Stimulated activated CD8-positive, alpha-beta memory T cell treated with anti-CD3 and anti-CD28 coated beads, Interleukin-15, amount 100 ng/mL, for 24 hours (primary cell): ENCODE results near the gene TPT1.

Experiments
- DNase-seq: peaks from one replicate; pipeline ENCODE4 v3.0.0-alpha.2; 2020; ENCODE audit warnings: low read depth

TPT1 gene

DNA sequence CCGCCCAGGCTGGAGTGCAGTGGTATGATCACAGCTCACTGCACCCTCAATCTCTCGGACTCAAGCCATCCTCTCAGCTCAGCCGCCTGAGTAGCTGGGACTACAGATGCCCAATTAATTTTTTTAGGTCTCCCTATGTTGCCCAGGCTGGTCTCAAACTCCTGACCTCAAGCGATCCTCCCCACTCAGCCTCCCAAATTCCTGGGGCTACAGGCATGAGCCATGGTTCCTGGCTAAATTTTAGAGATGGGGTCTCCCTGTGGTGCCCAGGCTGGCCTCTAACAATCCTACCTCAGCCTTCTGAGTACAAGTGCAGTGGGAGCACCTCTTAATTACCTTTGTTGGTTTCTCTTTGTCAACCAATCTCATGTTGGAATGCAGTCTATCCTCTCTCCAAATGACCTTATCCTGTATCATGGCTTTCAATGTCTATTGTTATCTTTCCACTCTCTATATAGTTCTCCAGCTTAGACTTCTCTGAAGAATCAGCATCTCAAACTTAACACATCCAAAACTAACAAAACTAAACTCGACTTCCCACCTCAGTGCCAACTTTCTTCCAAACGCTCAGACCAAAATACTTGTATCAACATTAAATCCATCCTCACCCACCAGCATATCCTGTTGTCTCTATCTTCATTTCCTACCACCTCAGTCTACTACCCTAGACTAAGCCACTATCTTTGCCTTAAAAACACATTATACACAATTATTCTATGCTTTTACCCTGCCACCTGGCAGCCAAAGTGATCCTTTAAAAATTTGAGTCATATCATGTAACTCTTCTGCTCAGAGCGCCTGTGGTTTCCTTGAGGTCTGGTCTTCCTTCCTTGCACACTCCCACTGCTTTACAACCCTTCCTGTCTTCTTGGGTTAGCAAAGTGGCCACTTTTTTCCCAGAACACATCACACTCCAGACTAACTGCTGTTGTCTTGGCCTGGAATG, 6.7 kb downstream of the TPT1 start:
- no peak for DNase-seq

DNA sequence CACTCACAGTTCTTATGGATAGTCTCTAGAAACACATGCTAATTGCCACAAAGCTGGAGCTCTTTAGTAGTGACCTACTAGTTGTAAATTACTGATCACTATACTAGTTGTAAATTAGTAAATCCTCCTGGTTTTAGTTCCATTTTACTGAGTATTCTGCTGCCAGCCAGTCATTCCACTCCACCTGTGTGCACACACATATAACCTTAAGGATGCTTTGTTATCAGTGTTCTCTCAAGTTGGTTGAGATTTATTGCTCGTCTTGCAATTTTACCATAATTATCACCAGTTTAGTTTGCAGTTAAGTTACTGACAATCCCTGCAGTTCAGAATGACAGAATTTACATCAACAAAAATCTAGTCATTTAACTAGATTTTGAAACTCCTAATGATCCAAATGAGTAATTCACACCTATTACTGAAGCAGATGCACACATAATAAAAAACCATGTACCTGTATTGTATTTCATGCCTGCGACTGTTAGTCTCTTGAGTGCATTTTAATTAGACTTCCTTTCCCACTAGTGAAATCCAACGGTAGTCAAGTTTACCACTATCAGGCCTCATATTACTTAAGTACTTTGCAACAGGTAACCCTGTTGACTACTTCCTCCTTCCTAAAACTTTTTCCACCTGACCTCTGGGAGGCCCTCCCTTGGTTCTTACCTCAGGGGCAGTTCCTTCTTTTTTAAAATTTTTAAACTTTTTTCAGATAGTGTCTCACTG, 7.6 kb downstream of the TPT1 start:
- DNase-seq, result no peak

DNA sequence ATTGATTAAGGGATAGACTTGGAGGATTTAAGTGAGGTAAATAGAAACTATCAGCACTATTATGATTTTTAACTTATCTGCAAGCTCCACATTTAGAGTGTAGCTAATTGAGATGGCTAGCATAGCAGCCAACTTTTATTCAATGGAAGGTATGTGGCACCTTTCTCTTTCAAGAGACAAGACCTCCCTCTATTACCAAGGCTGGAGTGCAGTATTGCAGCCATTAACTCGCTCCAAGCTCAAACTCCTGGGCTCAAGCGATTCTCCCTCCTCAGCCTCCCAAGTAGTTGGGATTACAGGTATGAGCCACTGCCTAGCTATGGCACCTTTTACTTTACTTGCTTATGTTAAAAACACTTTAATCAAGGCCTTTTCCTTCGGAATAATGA, 8.2 kb downstream of the TPT1 start:
- DNase-seq, result no peak

DNA sequence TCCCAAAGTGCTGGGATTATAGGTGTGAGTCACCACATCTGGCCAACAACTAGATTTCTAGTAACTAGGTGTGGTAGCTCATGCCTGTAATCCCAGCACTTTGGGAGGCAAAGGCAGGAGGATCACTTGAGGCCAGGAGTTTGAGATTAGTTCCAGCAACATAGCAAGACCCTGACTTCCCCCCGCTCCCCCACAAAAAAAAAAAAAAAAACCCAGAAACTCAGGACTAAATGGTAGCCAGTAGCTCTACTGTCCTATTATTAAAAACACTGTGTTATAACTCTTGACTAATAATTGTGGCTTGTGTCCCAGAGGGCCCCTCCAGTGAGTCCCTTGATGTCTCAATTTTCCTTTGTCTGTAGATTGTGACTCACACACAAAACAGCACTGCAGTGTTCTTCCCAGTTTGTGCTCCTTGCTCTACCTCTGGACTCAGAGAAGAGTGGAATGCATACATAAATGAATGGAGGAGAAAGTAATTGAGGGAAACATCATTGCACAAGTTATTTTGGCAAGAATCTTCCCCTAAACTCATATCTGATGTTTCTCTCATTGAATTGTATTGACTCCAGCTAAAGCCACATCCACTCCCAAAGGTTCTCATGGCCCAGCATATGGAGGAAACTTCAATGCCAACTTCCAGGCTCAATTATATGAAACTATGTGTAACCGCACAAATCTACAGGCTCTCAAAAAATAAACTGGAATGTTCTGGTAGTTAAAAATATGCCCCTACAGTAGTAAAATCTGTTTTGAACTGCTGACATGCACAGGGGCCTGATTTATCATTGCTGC, 8.8 kb downstream of the TPT1 start:
- no peak for DNase-seq

DNA sequence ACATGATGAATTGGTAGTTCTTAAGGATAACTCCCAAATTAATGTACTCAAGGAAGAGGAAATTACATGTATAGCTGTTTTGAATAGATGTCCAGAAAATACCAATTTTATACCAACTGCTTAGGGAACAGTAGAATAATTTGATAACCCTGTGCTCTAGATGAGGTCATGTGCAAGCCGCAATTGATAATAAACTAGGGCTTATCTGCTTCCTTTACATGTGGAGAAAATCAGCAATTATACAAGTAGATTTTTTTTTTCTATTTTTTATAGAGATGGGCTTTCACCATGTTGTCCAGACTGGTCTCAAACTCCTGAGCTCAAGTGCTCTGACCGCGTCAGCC, 9.3 kb downstream of the TPT1 start:
- DNase-seq, result no peak

DNA sequence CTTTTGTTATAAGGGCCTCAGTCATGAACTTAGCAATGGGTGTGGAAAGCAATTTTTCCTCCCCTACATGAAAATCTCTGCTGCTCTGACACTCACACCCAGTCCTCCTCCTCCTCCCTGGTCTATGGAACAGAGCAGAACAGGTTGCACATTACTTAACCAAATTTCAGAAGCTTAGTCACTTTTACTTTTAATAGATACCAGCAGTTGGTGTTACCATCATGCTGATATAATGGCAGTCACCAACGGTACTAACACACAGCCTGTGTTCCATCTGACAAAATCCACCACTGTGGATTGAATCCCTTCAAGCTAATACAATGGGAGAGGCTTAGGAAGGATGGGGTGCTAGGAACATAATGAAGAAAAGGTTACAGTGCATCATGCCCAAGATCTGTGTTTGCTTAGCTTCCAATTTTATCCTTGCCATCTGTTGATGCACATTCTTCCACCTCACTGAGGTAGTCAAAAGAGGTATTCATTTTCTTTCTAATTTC, 9.8 kb downstream of the TPT1 start:
- DNase-seq, result no peak

DNA sequence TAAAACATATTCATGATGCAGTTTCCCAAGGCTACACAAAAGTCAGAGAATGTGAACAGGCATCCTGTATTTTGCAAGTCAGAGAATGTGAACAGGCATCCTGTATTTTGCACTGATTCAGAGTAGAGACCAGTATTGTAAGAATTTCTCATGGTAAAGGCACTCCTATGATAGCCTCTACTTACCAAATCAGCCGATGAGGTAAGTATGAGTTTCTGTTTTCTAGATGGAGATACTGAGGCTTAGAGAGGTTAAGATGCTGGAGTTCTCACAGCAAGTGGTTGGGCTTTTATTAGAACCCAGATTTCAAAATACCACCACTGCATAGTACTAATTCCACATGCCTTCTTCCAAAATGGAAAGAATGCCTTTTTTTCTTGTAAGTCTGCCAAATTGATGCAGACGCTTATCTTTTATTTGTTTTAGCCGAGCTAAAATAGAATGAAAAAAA, 12.3 kb downstream of the TPT1 start:
- no peak for DNase-seq

DNA sequence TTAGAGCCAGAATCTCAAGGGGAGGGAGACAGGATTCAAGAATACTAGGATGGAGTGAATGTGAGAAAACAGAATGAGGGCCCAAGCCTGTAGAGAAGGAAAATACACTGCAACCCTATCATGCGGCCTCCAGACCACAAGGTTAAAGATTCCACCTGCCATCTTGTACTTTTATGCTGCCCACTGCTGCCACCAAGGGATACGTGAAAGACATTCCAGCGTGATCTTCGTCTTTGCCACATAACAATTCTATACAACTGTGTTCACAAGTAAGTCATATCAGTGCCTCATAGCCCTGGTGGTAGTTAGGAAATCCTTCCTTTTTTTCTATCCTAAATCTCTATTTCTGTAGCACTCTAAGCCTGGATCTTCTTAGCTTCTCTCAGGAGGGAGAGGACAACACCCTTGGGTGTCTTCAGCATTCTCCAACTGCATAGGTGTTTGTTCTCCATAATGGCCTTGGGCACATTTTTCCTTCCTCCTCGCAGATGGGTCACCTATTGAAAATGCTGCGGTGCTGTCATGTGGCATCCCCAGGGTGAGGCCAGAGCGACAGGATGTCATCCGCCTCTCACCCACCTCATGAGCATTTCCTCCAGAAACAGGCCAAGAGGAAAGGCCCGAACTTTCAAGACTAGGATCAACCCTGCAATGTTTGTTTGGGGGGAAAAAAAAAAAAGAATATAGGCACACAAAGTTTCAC, 13.6 kb downstream of the TPT1 start:
- DNase-seq, result no peak

DNA sequence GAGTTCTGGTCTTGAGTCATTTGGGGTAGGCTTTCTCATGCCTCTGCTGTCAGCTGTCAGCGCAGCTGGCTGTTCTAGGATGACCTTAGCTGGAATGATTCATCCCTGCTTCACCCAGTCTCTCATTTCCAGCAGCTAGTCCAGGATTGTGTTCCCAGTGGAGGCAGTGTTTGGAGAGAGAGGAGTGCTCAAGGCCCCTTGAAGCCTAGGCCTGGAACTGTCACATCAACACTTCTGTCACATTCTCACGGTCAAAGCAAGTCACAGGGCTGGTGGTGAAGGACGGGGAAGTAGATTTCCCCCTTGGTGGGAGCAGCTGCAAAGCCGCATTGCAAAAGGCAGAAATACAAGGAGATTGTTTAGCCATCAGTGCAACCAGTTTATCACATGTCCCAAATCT, 15.2 kb downstream of the TPT1 start:
- no peak for DNase-seq

DNA sequence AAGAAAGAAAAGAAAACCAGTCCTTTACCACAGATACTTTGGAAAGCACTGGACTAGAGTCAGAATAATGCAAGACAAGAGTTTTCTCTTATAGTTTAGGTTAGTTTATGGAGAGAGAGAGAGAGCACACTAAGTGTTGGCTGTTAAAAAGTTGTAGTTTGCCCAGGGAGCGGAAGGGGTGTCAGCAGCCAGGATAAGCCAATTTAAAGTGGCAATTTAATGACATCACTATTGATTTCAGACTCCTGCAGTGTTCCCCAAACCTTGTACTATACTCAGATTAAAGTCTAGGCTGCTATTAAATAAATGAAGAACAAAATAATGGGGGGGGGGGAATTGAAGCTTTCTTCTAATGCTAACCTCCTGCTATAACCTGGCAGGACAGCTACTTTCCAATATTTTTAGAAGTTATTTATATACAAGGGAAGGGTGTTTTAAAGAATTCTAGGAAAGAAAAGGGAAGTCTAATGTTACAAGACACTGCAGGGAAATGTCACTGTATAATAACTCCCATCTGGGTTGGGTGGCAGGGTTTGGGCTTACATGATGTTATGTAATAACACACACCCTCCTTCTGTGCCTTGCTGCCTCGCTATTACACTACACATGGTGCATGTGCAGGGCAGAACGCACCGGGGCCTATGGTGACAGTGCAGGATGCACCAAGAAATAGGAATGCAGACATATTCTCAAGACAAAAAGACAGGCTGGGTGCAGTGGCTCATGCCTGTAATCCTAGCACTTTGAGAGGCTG, 19.9 kb downstream of the TPT1 start:
- no peak for DNase-seq

DNA sequence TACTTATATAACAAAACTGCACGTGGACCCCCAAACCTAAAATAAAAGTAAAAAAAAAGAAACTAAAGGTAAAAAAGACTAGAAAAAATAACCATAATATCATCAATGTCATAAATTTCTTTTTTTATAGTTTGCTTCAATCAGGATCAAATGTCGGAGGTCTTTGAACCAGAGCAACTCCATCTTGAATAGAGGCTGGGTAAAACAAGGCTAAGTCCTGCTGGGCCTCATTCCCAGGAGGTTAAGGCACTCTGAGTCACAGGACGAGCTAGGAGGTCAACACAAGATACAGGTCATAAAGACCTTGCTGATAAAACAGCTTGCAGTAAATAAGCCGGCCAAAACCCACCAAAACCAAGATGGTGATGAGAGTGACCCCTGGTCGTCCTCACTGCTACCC, 24.0 kb downstream of the TPT1 start:
- DNase-seq, result no peak

DNA sequence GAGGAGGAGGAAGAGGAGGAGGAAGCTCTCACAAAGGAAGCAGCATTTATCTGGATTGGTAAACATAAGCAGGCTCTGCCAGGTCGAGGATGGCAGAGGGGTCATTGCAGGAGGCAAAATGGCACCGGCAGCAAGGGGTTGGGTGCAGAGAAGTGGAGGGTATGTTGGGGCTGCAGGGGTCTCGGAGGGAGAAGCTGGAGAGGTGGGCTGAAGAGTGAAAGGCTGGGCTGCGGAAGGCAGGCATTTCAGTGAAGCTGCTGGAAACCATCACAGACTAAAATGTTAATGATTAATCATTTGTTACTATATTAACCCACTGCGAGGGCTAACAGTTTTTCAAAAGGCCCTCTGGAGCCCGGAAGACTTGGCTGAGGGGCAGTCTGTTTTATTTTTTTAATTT, 24.6 kb downstream of the TPT1 start:
- DNase-seq, result no peak

DNA sequence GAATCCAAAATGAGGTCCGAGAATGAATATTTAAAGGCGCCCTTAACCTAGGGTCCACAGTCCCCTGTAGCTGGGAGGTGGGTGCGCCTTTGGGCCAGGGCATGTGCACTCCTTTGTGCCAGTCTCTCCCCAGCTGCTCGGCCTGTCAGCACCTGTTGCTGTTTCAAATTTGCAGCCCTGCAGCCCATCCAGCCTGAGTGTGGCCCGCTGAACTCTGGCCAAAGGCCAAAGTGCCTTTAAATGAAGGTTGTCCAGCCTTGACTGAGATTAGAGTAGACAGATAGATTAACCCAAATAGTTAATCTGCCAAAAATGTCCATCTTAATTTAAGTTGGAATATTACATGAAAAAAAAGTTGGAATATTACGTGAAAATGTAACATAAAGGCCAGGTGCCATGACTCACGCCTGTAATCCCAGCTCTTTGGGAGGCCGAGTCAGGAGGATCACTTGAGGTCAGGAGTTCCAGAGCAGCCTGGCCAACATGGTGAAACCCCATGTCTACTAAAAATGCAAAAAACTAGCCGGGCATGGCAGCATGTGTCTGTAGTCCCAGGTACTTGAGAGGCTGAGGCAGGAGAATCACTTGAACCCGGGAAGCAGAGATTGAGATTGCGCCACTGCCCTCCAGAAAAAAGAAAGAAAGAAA, 25.3 kb downstream of the TPT1 start:
- DNase-seq, result no peak

DNA sequence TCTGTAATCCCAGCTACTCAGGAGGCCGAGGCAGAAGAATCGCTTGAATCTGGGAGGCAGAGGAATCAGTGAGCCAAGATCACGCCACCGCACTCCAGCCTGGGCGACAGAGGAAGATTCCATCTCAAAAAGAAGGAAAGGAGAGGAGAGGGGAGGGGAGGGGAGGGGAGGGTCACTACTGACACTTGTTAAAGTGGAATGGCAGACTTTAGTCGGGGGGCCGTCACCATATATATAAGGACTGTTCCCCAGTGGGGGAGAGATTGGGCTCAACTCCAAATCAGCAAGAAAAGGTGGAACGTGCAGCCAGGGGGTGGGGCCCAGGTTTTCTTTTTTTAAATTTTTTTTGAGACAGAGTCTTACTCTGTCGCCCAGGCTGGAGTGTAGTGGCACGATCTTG, 26.2 kb downstream of the TPT1 start:
- DNase-seq, result no peak

DNA sequence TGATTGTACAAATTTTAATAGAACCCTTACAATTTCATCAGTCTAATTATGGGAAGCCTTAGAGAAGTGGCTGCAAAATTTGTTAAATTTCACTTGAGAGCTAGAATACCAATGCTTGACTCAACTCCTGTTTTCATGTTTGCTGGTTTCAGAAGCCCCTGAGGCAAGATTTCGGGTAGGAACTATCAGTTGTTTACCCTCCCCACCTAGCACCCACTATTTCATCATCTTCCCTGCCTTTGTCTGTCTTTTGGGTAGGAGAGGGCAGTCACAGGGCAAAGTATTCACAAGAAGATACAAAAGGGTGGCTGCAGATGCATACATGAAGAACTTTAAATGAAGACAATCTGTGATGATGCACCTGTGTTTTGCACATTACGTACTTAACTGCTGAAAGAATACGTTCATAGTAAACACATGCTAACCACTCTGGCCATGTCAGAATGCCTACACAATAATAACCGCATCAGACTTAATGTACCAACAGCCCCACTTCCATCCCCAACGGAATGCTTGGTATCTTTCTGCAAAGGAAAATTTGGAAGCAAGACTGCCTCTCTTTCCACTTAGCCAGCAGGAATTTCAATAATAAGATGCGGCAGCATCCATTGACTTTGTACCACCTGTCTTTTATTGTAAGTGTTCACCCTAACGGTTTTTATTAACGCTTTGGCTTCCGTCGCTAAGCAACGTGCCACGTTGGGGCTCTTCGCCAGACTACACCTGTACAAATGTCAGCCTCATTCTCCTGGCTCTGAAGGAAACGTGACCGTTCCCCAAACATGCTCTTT, 30.4 kb downstream of the TPT1 start:
- DNase-seq, result no peak

DNA sequence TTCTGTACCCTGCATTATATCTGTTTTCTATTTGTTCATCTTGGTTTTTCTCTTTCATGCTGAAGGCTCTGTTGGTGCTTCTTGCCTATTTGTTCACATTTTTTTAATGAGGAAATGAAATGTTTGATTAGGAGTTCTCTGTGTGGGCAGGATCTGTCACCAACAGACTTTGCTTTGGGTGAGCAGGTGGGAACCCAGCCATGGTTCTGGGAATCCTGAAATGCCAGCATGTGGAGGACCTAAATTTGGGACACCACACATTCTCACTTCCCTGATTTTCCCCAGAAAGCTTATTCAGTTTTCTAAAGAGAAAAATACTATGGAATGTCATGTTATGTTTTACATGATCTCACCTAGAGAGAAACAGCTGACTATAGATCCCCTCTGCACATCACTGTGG, 34.0 kb downstream of the TPT1 start:
- DNase-seq, result no peak

DNA sequence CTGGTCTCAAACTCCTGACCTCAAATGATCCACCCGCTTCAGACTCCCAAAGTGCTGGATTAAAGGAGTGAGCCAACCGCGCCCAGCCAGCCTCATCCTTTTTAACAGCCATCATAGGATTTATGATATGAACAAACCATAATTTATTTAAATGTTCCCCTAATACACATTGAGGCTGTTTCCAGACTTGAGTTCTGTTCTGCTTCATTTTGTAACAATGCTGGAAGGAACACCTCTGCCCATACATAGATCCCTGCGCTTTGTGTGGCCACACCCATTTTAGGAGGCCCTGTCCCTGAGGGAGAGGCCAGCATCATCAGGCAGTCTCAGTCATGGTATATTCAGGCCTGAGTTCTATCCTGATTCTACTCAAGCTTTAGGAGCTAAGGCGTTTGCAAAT, 35.9 kb downstream of the TPT1 start:
- DNase-seq, result no peak

DNA sequence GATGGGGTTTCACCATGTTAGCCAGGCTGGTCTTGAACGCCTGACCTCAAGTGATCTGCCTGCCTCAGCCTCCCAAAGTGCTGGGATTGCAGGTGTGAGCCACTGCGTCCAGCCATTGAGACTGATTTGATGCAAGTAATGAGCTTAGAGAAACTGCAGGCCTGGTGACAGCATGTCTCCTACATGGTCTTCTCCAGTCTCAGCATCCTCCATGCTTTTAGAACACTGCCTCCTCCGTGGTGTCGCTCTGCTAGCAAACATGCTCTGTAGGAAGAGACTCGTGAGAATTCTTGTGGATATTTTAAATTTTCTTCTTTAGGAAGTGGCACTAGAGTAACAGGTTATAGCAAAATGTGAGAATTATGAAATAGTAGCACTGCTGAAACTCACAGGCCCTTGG, 37.1 kb downstream of the TPT1 start:
- no peak for DNase-seq

DNA sequence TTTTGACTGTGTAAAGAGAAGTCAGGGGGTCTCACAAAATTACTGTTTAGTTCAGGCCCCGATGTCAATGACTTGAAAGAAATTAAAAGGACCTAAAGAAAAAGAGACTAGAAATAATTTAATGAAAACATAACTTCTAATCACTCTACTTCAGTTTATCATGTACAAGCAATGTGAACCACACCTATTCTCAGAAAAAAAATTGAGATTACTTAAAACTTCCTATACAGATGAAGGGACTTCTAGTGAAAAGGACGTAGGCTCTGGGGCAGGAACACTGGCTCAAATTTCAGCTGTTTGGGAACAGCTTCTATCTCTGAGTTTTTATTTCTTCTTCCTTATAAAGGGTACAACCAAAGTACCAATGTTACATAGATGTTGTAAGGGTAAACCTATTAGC, 38.0 kb downstream of the TPT1 start:
- no peak for DNase-seq

DNA sequence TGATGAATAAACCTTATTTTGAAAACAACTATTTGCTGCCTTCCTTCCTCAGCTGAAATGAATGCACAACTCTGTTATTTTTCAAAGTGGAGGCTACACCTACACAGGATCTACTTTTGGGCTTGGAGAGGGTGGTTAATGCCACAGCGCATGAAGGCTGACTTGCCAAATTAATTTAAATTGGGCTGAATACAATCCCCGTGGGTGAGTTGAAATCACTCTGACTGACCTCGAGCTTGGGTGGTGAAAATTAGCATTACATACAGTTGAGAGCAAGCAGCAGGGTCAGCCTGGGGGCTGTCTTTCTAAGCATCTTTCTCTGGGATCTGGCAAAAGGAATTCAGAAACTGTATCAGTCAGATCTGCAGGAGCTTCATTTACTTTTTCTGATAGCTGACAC, 38.5 kb downstream of the TPT1 start:
- no peak for DNase-seq
